Limb (tissue), 2 donors: Measurements from ENCODE around the gene KLKB1.
"Not testable (repeated sequence)": the region's sequence is repeated elsewhere in the genome, so short reads cannot be mapped to it uniquely, and the experiment has no call there.

Source experiments
- DNase-seq, 2 donors: peaks; one replicate each; pipeline ENCODE4 v3.0.0-alpha.2; 2016; ENCODE audit errors: extremely low spot score in 2 of 2

KLKB1 gene

GRCh38 chr4:186264660-186265059 lies 37.4 kb downstream of the KLKB1 start:
- no peak for DNase-seq

GRCh38 chr4:186265250-186265649 lies 37.9 kb downstream of the KLKB1 start:
- DNase-seq, result not testable (repeated sequence)

GRCh38 chr4:186265683-186266652 lies 38.7 kb downstream of the KLKB1 start, which contains the start of gene F11:
F11 (plus strand) TSS chr4:186266189; CDS start chr4:186267137, 948 bp downstream.
- DNase-seq, result no peak

- peak in 1 of 2 donors; percentile 56 for DNase-seq
Observed at GRCh38 chr4:186266729-186267456, 39.6 kb downstream of the KLKB1 start.

GRCh38 chr4:186271081-186271678 lies 43.9 kb downstream of the KLKB1 start:
- no peak for DNase-seq

- DNase-seq, result no peak
Observed at GRCh38 chr4:186272699-186273391, 45.5 kb downstream of the KLKB1 start.

GRCh38 chr4:186273392-186273789 lies 46.1 kb downstream of the KLKB1 start:
- DNase-seq, result not testable (repeated sequence)

- DNase-seq, result no peak
Observed at GRCh38 chr4:186283311-186283710, 56.0 kb downstream of the KLKB1 start.

GRCh38 chr4:186285147-186285546 lies 57.8 kb downstream of the KLKB1 start:
- DNase-seq, result no peak

- DNase-seq, result no peak
Observed at GRCh38 chr4:186286581-186286980, 59.3 kb downstream of the KLKB1 start.

GRCh38 chr4:186291256-186291890 lies 64.1 kb downstream of the KLKB1 start:
- no peak for DNase-seq

- no peak for DNase-seq
Observed at GRCh38 chr4:186294160-186294559, 66.9 kb downstream of the KLKB1 start.

GRCh38 chr4:186296481-186296880 lies 69.2 kb downstream of the KLKB1 start:
- no peak for DNase-seq

GRCh38 chr4:186297013-186297645 lies 69.8 kb downstream of the KLKB1 start:
- DNase-seq, result peak; percentile 39 to 74

GRCh38 chr4:186298031-186298647 lies 70.8 kb downstream of the KLKB1 start:
- peak in 1 of 2 donors; percentile 48 for DNase-seq

- DNase-seq, result no peak
Observed at GRCh38 chr4:186299291-186299690, 72.0 kb downstream of the KLKB1 start.

GRCh38 chr4:186300659-186301390 lies 73.5 kb downstream of the KLKB1 start:
- no peak for DNase-seq

GRCh38 chr4:186304216-186304615 lies 76.9 kb downstream of the KLKB1 start:
- no peak for DNase-seq

GRCh38 chr4:186304866-186305505 lies 77.7 kb downstream of the KLKB1 start:
- DNase-seq, result peak in 1 of 2 donors; percentile 30
